Upper lobe of left lung (tissue), 4 donors: Measurements from ENCODE around the gene CABLES2.

Experiments used
- CTCF ChIP-seq, 6 experiments: fragments of 450-650 bp in 4 of 6; fragments of 200-600 bp in 2 of 6; sonication (generic) in 2 of 6; IDR thresholded peaks; one replicate each; pipeline ENCODE4 v1.5.1; 2016 to 2019; ENCODE audit warnings: antibody characterized with exemption in 6 of 6
- POLR2A ChIP-seq, 4 donors: fragments of 450-650 bp; IDR thresholded peaks; one replicate each; pipeline ENCODE4 v1.5.1; 2016 to 2017; ENCODE audit warnings: antibody characterized with exemption in 4 of 4, mild to moderate bottlenecking in 2 of 4

- TF ChIP-seq POLR2A (IDR thresholded peaks at IDR 0.05) = no peak
- TF ChIP-seq CTCF (IDR thresholded peaks at IDR 0.05) = no peak
Observed at GRCh38 chr20:62411479-62412193, 4.6 kb upstream of the CABLES2 start.
